AG09319 (cell line): ENCODE measurements around the gene TOP1.

Source experiments
- DNase-seq: peaks from one replicate; pipeline ENCODE4 v3.0.0-alpha.2; 2010; ENCODE audit warnings: low read depth; ENCODE audit errors: extremely low read depth
- CTCF ChIP-seq: IDR thresholded peaks from 2 replicates; pipeline ENCODE4 v1.5.1; 2011; ENCODE audit warnings: low read depth, mild to moderate bottlenecking, inconsistent platforms, low read length, moderate library complexity

Gene TOP1

GRCh38 chr20:41061155-41061554 is 32.5 kb downstream of the TOP1 start:
- TF ChIP-seq CTCF, result no peak
- no peak for DNase-seq

- no peak for DNase-seq
- no peak for TF ChIP-seq CTCF
Measured at GRCh38 chr20:41063442-41063841, 34.8 kb downstream of the TOP1 start.

GRCh38 chr20:41064377-41064776 is 35.8 kb downstream of the TOP1 start:
- no peak for TF ChIP-seq CTCF
- DNase-seq, result no peak

GRCh38 chr20:41065716-41066115 is 37.1 kb downstream of the TOP1 start:
- no peak for DNase-seq
- no peak for TF ChIP-seq CTCF

GRCh38 chr20:41068806-41069205 is 40.2 kb downstream of the TOP1 start:
- no peak for DNase-seq
- no peak for TF ChIP-seq CTCF

GRCh38 chr20:41072190-41072863 is 43.7 kb downstream of the TOP1 start:
- no peak for TF ChIP-seq CTCF
- DNase-seq, result peak; percentile 53

GRCh38 chr20:41072915-41073314 is 44.3 kb downstream of the TOP1 start:
- no peak for TF ChIP-seq CTCF
- DNase-seq, result no peak
